Measurements from ENCODE around the gene SMARCA5.

SMARCA5 gene, protein sequence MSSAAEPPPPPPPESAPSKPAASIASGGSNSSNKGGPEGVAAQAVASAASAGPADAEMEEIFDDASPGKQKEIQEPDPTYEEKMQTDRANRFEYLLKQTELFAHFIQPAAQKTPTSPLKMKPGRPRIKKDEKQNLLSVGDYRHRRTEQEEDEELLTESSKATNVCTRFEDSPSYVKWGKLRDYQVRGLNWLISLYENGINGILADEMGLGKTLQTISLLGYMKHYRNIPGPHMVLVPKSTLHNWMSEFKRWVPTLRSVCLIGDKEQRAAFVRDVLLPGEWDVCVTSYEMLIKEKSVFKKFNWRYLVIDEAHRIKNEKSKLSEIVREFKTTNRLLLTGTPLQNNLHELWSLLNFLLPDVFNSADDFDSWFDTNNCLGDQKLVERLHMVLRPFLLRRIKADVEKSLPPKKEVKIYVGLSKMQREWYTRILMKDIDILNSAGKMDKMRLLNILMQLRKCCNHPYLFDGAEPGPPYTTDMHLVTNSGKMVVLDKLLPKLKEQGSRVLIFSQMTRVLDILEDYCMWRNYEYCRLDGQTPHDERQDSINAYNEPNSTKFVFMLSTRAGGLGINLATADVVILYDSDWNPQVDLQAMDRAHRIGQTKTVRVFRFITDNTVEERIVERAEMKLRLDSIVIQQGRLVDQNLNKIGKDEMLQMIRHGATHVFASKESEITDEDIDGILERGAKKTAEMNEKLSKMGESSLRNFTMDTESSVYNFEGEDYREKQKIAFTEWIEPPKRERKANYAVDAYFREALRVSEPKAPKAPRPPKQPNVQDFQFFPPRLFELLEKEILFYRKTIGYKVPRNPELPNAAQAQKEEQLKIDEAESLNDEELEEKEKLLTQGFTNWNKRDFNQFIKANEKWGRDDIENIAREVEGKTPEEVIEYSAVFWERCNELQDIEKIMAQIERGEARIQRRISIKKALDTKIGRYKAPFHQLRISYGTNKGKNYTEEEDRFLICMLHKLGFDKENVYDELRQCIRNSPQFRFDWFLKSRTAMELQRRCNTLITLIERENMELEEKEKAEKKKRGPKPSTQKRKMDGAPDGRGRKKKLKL

DNA sequence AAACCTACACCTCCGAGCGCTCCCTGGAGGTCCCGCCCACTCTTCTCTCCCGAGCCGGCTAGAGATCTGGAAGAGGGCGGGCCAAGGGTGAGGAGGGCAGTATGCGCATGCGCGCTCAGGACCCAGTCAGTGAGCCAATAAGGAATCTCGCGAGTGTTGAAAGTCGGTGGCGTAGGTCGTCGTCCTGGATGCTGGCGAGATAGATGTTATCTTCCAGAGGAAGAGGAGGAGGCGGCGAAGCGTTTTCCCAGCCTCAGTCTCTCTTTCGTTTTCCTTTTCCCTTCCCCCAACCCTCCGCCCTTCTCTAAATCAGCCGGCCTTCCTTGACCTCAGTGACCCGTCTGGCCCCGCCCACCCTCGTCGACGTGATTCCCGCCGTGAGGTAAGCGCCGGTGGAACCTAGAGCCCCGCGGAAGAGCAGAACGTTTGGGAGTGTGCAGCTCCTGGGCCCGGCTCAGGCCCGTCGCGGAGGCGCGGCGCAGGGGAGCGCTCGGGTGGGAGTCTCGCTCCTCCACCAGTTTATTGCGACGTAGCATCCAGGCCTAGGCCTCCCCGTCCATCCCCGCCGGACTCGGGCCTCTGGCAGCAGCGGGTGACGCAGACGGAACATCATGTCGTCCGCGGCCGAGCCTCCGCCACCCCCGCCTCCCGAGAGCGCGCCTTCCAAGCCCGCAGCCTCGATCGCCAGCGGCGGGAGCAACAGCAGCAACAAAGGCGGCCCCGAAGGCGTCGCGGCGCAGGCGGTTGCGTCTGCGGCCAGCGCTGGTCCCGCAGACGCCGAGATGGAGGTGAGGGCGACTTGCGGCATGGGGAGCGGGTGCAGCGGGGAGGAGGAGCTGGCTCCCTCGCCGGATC lies at the start of gene SMARCA5:
TSS of gene SMARCA5 (plus strand) at position 389 of the 855 bp plus-strand sequence. CDS start at position 612, 223 bp downstream.
- H3K27ac ChIP-seq (ENCODE audit: extremely low read depth, low read depth, low read length): peak within 1 kb of the TSS; percentile 85
- ChIA-PET POLR2A (interaction anchor here (0.6 to 1.2 kb wide), 6 partner anchors 9 to 528 kb away, joined by 3 to 6 read pairs (median 4); partner anchors contain the start of gene GAB1), CTCF (interaction anchor here (0.6 to 0.7 kb wide), 2 partner anchors 38 to 612 kb away, joined by 3 to 4 read pairs; no protein-coding TSS in a partner anchor)
- peak within 1 kb of the TSS; percentile 92 for H3K4me3 ChIP-seq (ENCODE audit: low read depth, low read length)
- no peaks in the 10 kb centered on the region for H3K4me1 ChIP-seq (ENCODE audit: control insufficient read depth, insufficient read depth, low read length)
- H3K9me3 ChIP-seq (ENCODE audit: control insufficient read depth, insufficient read depth, low read depth, low read length): no peaks in the 10 kb centered on the region
- peaks cover 3 to 22% of the 10 kb centered on the region in 2 experiments; a peak in 2 of 3 replicates for H3K36me3 ChIP-seq (ENCODE audit: control insufficient read depth in 2 of 2, insufficient read depth in 1 of 2, low read length in 2 of 2)
- TF ChIP-seq ZNF138 (tag by site-specific recombination; IDR thresholded peaks at IDR 0.05; ENCODE audit: borderline replicate concordance) (no peak), SALL2 (tag by site-specific recombination; IDR thresholded peaks at IDR 0.05; ENCODE audit: borderline replicate concordance) (no peak), ZNF473 (tag by site-specific recombination; IDR thresholded peaks at IDR 0.05) (no peak), ZNF366 (tag by site-specific recombination; conservative IDR thresholded peaks at IDR 0.05) (peak; percentile 68), ZNF133 (tag by site-specific recombination; IDR thresholded peaks at IDR 0.05) (no peak), ZNF629 (tag by site-specific recombination; IDR thresholded peaks at IDR 0.05) (peak; percentile 74), ZNF843 (tag by site-specific recombination; IDR thresholded peaks at IDR 0.05) (no peak), HOXC10 (CRISPR knock-in tag; IDR thresholded peaks at IDR 0.05) (no peak), ZNF621 (tag by site-specific recombination; IDR thresholded peaks at IDR 0.05) (no peak), ZNF707 (tag by site-specific recombination; IDR thresholded peaks at IDR 0.05) (no peak), ZNF19 (tag by site-specific recombination; IDR thresholded peaks at IDR 0.05; ENCODE audit: low read depth) (no peak), ZNF610 (tag by site-specific recombination; IDR thresholded peaks at IDR 0.05; ENCODE audit: borderline replicate concordance) (0 out of 2 replicates have a peak, but pooled peaks have one; percentile 26), ZSCAN16 (tag by site-specific recombination; IDR thresholded peaks at IDR 0.05) (no peak), ZNF501 (tag by site-specific recombination; IDR thresholded peaks at IDR 0.05) (peak; percentile 82), ZFHX2 (tag by site-specific recombination; conservative IDR thresholded peaks at IDR 0.05) (peak; percentile 70), EGR2 (tag by site-specific recombination; IDR thresholded peaks at IDR 0.05; ENCODE audit: low read depth) (peak; percentile 36; the same call in 1 of the 2 replicates), MEIS1 (CRISPR knock-in tag; IDR thresholded peaks at IDR 0.05; ENCODE audit: borderline replicate concordance) (no peak), ZNF239 (tag by site-specific recombination; IDR thresholded peaks at IDR 0.05) (no peak), ZNF157 (tag by site-specific recombination; IDR thresholded peaks at IDR 0.05) (no peak), ZNF2 (tag by site-specific recombination; IDR thresholded peaks at IDR 0.05) (peak; percentile 8), SCRT2 (tag by site-specific recombination; IDR thresholded peaks at IDR 0.05) (peak; percentile 59; the same call in 1 of the 2 replicates), ZFP69B (tag by site-specific recombination; IDR thresholded peaks at IDR 0.05) (no peak), ZNF248 (tag by site-specific recombination; IDR thresholded peaks at IDR 0.05) (no peak), YY1 (tag by site-specific recombination; IDR thresholded peaks at IDR 0.05) (peak; percentile 62)
- TF ChIP-seq, protein P1, sequence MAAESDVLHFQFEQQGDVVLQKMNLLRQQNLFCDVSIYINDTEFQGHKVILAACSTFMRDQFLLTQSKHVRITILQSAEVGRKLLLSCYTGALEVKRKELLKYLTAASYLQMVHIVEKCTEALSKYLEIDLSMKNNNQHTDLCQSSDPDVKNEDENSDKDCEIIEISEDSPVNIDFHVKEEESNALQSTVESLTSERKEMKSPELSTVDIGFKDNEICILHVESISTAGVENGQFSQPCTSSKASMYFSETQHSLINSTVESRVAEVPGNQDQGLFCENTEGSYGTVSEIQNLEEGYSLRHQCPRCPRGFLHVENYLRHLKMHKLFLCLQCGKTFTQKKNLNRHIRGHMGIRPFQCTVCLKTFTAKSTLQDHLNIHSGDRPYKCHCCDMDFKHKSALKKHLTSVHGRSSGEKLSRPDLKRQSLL (tag by site-specific recombination; IDR thresholded peaks at IDR 0.05): peak; percentile 92
- TF ChIP-seq, protein P2, sequence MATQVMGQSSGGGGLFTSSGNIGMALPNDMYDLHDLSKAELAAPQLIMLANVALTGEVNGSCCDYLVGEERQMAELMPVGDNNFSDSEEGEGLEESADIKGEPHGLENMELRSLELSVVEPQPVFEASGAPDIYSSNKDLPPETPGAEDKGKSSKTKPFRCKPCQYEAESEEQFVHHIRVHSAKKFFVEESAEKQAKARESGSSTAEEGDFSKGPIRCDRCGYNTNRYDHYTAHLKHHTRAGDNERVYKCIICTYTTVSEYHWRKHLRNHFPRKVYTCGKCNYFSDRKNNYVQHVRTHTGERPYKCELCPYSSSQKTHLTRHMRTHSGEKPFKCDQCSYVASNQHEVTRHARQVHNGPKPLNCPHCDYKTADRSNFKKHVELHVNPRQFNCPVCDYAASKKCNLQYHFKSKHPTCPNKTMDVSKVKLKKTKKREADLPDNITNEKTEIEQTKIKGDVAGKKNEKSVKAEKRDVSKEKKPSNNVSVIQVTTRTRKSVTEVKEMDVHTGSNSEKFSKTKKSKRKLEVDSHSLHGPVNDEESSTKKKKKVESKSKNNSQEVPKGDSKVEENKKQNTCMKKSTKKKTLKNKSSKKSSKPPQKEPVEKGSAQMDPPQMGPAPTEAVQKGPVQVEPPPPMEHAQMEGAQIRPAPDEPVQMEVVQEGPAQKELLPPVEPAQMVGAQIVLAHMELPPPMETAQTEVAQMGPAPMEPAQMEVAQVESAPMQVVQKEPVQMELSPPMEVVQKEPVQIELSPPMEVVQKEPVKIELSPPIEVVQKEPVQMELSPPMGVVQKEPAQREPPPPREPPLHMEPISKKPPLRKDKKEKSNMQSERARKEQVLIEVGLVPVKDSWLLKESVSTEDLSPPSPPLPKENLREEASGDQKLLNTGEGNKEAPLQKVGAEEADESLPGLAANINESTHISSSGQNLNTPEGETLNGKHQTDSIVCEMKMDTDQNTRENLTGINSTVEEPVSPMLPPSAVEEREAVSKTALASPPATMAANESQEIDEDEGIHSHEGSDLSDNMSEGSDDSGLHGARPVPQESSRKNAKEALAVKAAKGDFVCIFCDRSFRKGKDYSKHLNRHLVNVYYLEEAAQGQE (tag by site-specific recombination; IDR thresholded peaks at IDR 0.05): peak; percentile 17; the same call in 1 of the 2 replicates
- TF ChIP-seq, protein P3, sequence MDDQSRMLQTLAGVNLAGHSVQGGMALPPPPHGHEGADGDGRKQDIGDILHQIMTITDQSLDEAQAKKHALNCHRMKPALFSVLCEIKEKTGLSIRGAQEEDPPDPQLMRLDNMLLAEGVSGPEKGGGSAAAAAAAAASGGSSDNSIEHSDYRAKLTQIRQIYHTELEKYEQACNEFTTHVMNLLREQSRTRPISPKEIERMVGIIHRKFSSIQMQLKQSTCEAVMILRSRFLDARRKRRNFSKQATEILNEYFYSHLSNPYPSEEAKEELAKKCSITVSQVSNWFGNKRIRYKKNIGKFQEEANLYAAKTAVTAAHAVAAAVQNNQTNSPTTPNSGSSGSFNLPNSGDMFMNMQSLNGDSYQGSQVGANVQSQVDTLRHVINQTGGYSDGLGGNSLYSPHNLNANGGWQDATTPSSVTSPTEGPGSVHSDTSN (CRISPR knock-in tag; IDR thresholded peaks at IDR 0.05): no peak
